WTC11 (cell line): ENCODE data around the gene LY6G5C. TPM values are rescaled to one million over a fixed set of nuclear protein-coding genes. Genes with fewer than 3 reads are reported as not detected.

ENCODE experiments used
- NFATC4 ChIP-seq: fragments of 250-450 bp; sonication (Bioruptor Pico); IDR thresholded peaks from 2 replicates; pipeline ENCODE4 v1.9.0; 2021; ENCODE audit warnings: mild to moderate bottlenecking
- NFE2L1 ChIP-seq: sonication (generic); formaldehyde crosslinking; IDR thresholded peaks from 2 replicates; pipeline ENCODE4 v1.8.1; 2023; ENCODE audit warnings: missing genetic modification reagents
- NFYB ChIP-seq: sonication (generic); formaldehyde crosslinking; conservative IDR thresholded peaks from 2 replicates; pipeline ENCODE4 v1.8.0; 2022; ENCODE audit warnings: low read depth, missing genetic modification reagents
- RORB ChIP-seq: fragments of 250-450 bp; sonication (Bioruptor Pico); IDR thresholded peaks from 2 replicates; pipeline ENCODE4 v1.9.0; 2021; ENCODE audit warnings: mild to moderate bottlenecking
- SMAD3 ChIP-seq: sonication (generic); formaldehyde crosslinking; IDR thresholded peaks from 2 replicates; pipeline ENCODE4 v1.8.0; 2022; ENCODE audit warnings: missing genetic modification reagents, mild to moderate bottlenecking, borderline replicate concordance
- SP1 ChIP-seq: sonication (generic); formaldehyde crosslinking; conservative IDR thresholded peaks from 2 replicates; pipeline ENCODE4 v1.8.1; 2022; ENCODE audit warnings: missing genetic modification reagents
- ZNF416 ChIP-seq: fragments of 250-450 bp; sonication (Bioruptor Pico); IDR thresholded peaks from 2 replicates; pipeline ENCODE4 v1.9.0; 2021; ENCODE audit warnings: mild to moderate bottlenecking, inconsistent platforms
- ZNF671 ChIP-seq: fragments of 250-450 bp; sonication (Bioruptor Pico); IDR thresholded peaks from 2 replicates; pipeline ENCODE4 v1.8.0; 2021; ENCODE audit warnings: mild to moderate bottlenecking
- total RNA-seq: library from RNA; stranded (reverse); gene quantifications from 3 replicates; pipeline ENCODE4 v1.2.3, GENCODE V29; 2021
- TF ChIP-seq, protein P1 (sequence below): sonication (generic); formaldehyde crosslinking; IDR thresholded peaks from 2 replicates; pipeline ENCODE4 v1.8.0; 2022; ENCODE audit warnings: missing genetic modification reagents
- TF ChIP-seq, protein P2 (sequence below): sonication (generic); formaldehyde crosslinking; IDR thresholded peaks from 2 replicates; pipeline ENCODE4 v1.8.1; 2023; ENCODE audit warnings: mild to moderate bottlenecking, missing genetic modification reagents, moderate library complexity
- TF ChIP-seq, protein P3 (sequence below): sonication (generic); formaldehyde crosslinking; IDR thresholded peaks from 2 replicates; pipeline ENCODE4 v1.8.1; 2022; ENCODE audit warnings: missing genetic modification reagents, borderline replicate concordance
- TF ChIP-seq, protein P4 (sequence below): sonication (generic); formaldehyde crosslinking; IDR thresholded peaks from 2 replicates; pipeline ENCODE4 v1.8.1; 2022; ENCODE audit warnings: mild to moderate bottlenecking, moderate library complexity, missing genetic modification reagents
- TF ChIP-seq, protein P5 (sequence below): sonication (generic); formaldehyde crosslinking; IDR thresholded peaks from 2 replicates; pipeline ENCODE4 v1.8.1; 2022; ENCODE audit warnings: low read depth, missing genetic modification reagents, borderline replicate concordance
- TF ChIP-seq, protein P6 (sequence below): fragments of 250-450 bp; sonication (Bioruptor Pico); IDR thresholded peaks from 2 replicates; pipeline ENCODE4 v1.8.0; 2021; ENCODE audit warnings: mild to moderate bottlenecking
- TF ChIP-seq, protein P7 (sequence below): sonication (generic); formaldehyde crosslinking; IDR thresholded peaks from 2 replicates; pipeline ENCODE4 v1.8.0; 2023; ENCODE audit warnings: missing genetic modification reagents, mild to moderate bottlenecking, borderline replicate concordance
- TF ChIP-seq, protein P8 (sequence below): sonication (generic); formaldehyde crosslinking; IDR thresholded peaks from 2 replicates; pipeline ENCODE4 v1.8.1; 2022; ENCODE audit warnings: mild to moderate bottlenecking, missing genetic modification reagents, moderate library complexity, borderline replicate concordance
- TF ChIP-seq, protein P9 (sequence below): sonication (generic); formaldehyde crosslinking; conservative IDR thresholded peaks from 2 replicates; pipeline ENCODE4 v1.8.1; 2022; ENCODE audit warnings: mild to moderate bottlenecking, missing genetic modification reagents

Gene LY6G5C
- total RNA-seq, 1 experiment from 2014 or later, result 1.0 TPM

DNA sequence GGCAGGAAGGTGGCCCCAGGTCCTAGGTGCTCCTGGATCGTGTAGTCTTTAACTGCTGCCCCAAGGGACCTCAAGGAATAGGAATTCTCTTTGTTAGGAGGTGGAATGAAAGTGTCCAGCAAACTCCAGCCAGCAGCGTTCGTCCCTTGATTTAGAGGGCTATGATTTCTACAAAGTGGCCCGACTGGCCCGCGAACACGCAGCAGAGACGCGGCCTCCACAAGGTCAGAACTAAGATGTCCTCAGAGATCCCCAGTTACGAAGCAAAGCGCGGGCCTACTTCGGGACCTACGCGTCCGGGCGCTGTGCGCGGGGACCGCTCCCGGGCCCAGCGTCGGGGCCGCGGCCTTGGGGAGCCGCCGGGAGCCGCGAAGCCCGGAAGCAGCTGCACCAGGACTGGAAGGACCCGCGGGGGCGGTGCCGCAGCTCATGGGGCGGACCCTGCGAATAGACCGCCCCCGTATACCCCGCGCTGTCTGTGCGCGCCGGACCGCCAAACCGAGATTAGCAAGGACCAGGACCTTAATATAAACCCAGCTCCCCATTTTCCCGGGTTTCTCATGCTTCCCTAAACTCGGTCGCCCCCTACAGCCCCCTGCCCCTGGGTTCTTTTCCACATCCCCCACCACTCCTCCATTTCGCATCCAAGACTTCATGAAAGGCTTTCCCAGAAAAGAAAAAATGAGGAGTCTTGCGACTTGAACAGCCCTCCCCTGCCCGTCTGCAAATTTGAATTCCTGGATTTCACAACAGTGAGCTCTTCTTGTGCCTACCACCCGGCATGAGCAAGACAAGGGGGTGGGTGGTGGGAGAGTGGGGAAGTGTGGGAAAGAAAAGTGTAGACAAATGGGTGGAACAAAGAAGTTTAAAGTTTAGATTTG lies 20.2 kb downstream of the LY6G5C start, which contains the start of gene C6orf47 (continued):
- TF ChIP-seq, protein P1, sequence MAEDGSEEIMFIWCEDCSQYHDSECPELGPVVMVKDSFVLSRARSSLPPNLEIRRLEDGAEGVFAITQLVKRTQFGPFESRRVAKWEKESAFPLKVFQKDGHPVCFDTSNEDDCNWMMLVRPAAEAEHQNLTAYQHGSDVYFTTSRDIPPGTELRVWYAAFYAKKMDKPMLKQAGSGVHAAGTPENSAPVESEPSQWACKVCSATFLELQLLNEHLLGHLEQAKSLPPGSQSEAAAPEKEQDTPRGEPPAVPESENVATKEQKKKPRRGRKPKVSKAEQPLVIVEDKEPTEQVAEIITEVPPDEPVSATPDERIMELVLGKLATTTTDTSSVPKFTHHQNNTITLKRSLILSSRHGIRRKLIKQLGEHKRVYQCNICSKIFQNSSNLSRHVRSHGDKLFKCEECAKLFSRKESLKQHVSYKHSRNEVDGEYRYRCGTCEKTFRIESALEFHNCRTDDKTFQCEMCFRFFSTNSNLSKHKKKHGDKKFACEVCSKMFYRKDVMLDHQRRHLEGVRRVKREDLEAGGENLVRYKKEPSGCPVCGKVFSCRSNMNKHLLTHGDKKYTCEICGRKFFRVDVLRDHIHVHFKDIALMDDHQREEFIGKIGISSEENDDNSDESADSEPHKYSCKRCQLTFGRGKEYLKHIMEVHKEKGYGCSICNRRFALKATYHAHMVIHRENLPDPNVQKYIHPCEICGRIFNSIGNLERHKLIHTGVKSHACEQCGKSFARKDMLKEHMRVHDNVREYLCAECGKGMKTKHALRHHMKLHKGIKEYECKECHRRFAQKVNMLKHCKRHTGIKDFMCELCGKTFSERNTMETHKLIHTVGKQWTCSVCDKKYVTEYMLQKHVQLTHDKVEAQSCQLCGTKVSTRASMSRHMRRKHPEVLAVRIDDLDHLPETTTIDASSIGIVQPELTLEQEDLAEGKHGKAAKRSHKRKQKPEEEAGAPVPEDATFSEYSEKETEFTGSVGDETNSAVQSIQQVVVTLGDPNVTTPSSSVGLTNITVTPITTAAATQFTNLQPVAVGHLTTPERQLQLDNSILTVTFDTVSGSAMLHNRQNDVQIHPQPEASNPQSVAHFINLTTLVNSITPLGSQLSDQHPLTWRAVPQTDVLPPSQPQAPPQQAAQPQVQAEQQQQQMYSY, result peak; percentile 83
- TF ChIP-seq, protein P2, sequence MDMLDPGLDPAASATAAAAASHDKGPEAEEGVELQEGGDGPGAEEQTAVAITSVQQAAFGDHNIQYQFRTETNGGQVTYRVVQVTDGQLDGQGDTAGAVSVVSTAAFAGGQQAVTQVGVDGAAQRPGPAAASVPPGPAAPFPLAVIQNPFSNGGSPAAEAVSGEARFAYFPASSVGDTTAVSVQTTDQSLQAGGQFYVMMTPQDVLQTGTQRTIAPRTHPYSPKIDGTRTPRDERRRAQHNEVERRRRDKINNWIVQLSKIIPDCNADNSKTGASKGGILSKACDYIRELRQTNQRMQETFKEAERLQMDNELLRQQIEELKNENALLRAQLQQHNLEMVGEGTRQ, result no peak
- TF ChIP-seq, protein P3, sequence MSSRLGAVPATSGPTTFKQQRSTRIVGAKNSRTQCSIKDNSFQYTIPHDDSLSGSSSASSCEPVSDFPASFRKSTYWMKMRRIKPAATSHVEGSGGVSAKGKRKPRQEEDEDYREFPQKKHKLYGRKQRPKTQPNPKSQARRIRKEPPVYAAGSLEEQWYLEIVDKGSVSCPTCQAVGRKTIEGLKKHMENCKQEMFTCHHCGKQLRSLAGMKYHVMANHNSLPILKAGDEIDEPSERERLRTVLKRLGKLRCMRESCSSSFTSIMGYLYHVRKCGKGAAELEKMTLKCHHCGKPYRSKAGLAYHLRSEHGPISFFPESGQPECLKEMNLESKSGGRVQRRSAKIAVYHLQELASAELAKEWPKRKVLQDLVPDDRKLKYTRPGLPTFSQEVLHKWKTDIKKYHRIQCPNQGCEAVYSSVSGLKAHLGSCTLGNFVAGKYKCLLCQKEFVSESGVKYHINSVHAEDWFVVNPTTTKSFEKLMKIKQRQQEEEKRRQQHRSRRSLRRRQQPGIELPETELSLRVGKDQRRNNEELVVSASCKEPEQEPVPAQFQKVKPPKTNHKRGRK (CRISPR knock-in tag), result no peak
- TF ChIP-seq, protein P4, sequence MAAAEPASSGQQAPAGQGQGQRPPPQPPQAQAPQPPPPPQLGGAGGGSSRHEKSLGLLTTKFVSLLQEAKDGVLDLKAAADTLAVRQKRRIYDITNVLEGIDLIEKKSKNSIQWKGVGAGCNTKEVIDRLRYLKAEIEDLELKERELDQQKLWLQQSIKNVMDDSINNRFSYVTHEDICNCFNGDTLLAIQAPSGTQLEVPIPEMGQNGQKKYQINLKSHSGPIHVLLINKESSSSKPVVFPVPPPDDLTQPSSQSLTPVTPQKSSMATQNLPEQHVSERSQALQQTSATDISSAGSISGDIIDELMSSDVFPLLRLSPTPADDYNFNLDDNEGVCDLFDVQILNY, result peak; percentile 85
- TF ChIP-seq SMAD3, result no peak; the same call in 1 of the 2 replicates
- peak; percentile 75 for TF ChIP-seq SP1
- TF ChIP-seq, protein P5, sequence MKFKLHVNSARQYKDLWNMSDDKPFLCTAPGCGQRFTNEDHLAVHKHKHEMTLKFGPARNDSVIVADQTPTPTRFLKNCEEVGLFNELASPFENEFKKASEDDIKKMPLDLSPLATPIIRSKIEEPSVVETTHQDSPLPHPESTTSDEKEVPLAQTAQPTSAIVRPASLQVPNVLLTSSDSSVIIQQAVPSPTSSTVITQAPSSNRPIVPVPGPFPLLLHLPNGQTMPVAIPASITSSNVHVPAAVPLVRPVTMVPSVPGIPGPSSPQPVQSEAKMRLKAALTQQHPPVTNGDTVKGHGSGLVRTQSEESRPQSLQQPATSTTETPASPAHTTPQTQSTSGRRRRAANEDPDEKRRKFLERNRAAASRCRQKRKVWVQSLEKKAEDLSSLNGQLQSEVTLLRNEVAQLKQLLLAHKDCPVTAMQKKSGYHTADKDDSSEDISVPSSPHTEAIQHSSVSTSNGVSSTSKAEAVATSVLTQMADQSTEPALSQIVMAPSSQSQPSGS (CRISPR knock-in tag), result no peak
- TF ChIP-seq ZNF671, result peak; percentile 70; the same call in 1 of the 2 replicates
- TF ChIP-seq, protein P6, sequence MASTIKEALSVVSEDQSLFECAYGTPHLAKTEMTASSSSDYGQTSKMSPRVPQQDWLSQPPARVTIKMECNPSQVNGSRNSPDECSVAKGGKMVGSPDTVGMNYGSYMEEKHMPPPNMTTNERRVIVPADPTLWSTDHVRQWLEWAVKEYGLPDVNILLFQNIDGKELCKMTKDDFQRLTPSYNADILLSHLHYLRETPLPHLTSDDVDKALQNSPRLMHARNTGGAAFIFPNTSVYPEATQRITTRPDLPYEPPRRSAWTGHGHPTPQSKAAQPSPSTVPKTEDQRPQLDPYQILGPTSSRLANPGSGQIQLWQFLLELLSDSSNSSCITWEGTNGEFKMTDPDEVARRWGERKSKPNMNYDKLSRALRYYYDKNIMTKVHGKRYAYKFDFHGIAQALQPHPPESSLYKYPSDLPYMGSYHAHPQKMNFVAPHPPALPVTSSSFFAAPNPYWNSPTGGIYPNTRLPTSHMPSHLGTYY (CRISPR knock-in tag), result peak; percentile 84
- no peak for TF ChIP-seq NFE2L1
- TF ChIP-seq NFYB (CRISPR knock-in tag), result no peak
- peak; percentile 85 for TF ChIP-seq ZNF416
- TF ChIP-seq RORB (CRISPR knock-in tag), result no peak
- TF ChIP-seq, protein P7, sequence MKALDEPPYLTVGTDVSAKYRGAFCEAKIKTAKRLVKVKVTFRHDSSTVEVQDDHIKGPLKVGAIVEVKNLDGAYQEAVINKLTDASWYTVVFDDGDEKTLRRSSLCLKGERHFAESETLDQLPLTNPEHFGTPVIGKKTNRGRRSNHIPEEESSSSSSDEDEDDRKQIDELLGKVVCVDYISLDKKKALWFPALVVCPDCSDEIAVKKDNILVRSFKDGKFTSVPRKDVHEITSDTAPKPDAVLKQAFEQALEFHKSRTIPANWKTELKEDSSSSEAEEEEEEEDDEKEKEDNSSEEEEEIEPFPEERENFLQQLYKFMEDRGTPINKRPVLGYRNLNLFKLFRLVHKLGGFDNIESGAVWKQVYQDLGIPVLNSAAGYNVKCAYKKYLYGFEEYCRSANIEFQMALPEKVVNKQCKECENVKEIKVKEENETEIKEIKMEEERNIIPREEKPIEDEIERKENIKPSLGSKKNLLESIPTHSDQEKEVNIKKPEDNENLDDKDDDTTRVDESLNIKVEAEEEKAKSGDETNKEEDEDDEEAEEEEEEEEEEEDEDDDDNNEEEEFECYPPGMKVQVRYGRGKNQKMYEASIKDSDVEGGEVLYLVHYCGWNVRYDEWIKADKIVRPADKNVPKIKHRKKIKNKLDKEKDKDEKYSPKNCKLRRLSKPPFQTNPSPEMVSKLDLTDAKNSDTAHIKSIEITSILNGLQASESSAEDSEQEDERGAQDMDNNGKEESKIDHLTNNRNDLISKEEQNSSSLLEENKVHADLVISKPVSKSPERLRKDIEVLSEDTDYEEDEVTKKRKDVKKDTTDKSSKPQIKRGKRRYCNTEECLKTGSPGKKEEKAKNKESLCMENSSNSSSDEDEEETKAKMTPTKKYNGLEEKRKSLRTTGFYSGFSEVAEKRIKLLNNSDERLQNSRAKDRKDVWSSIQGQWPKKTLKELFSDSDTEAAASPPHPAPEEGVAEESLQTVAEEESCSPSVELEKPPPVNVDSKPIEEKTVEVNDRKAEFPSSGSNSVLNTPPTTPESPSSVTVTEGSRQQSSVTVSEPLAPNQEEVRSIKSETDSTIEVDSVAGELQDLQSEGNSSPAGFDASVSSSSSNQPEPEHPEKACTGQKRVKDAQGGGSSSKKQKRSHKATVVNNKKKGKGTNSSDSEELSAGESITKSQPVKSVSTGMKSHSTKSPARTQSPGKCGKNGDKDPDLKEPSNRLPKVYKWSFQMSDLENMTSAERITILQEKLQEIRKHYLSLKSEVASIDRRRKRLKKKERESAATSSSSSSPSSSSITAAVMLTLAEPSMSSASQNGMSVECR (CRISPR knock-in tag), result peak; percentile 87
- TF ChIP-seq, protein P8, sequence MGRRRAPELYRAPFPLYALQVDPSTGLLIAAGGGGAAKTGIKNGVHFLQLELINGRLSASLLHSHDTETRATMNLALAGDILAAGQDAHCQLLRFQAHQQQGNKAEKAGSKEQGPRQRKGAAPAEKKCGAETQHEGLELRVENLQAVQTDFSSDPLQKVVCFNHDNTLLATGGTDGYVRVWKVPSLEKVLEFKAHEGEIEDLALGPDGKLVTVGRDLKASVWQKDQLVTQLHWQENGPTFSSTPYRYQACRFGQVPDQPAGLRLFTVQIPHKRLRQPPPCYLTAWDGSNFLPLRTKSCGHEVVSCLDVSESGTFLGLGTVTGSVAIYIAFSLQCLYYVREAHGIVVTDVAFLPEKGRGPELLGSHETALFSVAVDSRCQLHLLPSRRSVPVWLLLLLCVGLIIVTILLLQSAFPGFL, result 0 out of 2 replicates have a peak, but pooled peaks have one; percentile 66
- TF ChIP-seq, protein P9, sequence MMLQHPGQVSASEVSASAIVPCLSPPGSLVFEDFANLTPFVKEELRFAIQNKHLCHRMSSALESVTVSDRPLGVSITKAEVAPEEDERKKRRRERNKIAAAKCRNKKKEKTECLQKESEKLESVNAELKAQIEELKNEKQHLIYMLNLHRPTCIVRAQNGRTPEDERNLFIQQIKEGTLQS (CRISPR knock-in tag), result no peak
- TF ChIP-seq NFATC4 (CRISPR knock-in tag), result peak; percentile 81
